ENCODE data around the gene SLC4A1. TPM values are rescaled to one million over a fixed set of nuclear protein-coding genes. Genes with fewer than 3 reads are reported as not detected.
A peak's percentile ranks its signal among the peaks of the same experiment; 100 is the strongest.

Gene SLC4A1
- total RNA-seq (ENCODE audit: unreplicated experiment) = not detected
- long read RNA-seq = 0 reads

- H3K9me3 Mint-ChIP-seq (ENCODE audit: unreplicated experiment) = peaks cover 9% of the 10 kb centered on the region
- no peaks in the 10 kb centered on the region for H3K36me3 Mint-ChIP-seq (ENCODE audit: unreplicated experiment)
- TF ChIP-seq, protein P1, sequence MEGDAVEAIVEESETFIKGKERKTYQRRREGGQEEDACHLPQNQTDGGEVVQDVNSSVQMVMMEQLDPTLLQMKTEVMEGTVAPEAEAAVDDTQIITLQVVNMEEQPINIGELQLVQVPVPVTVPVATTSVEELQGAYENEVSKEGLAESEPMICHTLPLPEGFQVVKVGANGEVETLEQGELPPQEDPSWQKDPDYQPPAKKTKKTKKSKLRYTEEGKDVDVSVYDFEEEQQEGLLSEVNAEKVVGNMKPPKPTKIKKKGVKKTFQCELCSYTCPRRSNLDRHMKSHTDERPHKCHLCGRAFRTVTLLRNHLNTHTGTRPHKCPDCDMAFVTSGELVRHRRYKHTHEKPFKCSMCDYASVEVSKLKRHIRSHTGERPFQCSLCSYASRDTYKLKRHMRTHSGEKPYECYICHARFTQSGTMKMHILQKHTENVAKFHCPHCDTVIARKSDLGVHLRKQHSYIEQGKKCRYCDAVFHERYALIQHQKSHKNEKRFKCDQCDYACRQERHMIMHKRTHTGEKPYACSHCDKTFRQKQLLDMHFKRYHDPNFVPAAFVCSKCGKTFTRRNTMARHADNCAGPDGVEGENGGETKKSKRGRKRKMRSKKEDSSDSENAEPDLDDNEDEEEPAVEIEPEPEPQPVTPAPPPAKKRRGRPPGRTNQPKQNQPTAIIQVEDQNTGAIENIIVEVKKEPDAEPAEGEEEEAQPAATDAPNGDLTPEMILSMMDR (IDR thresholded peaks at IDR 0.05; ENCODE audit: partially characterized antibody, unreplicated experiment) = no peak
- peaks cover 6% of the 10 kb centered on the region for H3K27me3 Mint-ChIP-seq (ENCODE audit: unreplicated experiment)
- DNase-seq = no peak
- H3K4me3 Mint-ChIP-seq (ENCODE audit: unreplicated experiment) = no peak within 1 kb of the TSS
- no peak within 1 kb of the TSS for H3K27ac Mint-ChIP-seq (ENCODE audit: unreplicated experiment)
- peaks cover 17% of the 10 kb centered on the region for H3K4me1 Mint-ChIP-seq (ENCODE audit: low read depth, unreplicated experiment)
These were observed at the start of gene SLC4A1 for GRCh38 chr17:44267818-44268490. Gene SLC4A1 (minus strand): TSS chr17:44268135. CDS start chr17:44262866, 5,269 bp downstream.

DNA sequence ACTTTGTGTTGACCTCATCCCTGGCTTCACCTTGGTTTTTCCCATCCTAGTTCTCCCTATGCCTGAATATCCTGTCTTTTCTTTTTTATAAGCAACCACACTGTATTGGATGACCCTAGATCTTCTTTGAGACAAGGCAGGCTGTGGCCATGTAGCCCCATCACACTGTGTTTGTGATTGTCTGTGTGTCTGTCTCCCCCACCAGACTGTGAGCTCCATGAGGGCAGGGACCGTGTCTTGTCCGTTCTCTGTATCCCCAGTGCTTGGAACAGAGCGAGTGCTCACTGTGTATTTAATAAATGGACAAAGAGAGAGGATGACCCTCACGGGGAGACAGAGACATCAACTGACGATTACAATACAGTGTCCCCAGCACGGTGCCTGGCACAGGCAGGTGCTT, 49.6 kb upstream of the SLC4A1 start:
- Mint-ChIP-seq H3K27me3 (ENCODE audit: unreplicated experiment) (peaks cover 12% of the 10 kb centered on the region), H3K36me3 (ENCODE audit: unreplicated experiment) (peaks cover 17% of the 10 kb centered on the region), H3K9me3 (ENCODE audit: unreplicated experiment) (peaks cover 21% of the 10 kb centered on the region), H3K4me3 (ENCODE audit: unreplicated experiment) (peak overlapping the region; percentile 35), H3K4me1 (ENCODE audit: low read depth, unreplicated experiment) (peaks cover 14% of the 10 kb centered on the region), H3K27ac (ENCODE audit: unreplicated experiment) (peak overlapping the region; percentile 62)
- no peak for DNase-seq
- TF ChIP-seq, protein P1 (IDR thresholded peaks at IDR 0.05; ENCODE audit: partially characterized antibody, unreplicated experiment) = no peak

DNA sequence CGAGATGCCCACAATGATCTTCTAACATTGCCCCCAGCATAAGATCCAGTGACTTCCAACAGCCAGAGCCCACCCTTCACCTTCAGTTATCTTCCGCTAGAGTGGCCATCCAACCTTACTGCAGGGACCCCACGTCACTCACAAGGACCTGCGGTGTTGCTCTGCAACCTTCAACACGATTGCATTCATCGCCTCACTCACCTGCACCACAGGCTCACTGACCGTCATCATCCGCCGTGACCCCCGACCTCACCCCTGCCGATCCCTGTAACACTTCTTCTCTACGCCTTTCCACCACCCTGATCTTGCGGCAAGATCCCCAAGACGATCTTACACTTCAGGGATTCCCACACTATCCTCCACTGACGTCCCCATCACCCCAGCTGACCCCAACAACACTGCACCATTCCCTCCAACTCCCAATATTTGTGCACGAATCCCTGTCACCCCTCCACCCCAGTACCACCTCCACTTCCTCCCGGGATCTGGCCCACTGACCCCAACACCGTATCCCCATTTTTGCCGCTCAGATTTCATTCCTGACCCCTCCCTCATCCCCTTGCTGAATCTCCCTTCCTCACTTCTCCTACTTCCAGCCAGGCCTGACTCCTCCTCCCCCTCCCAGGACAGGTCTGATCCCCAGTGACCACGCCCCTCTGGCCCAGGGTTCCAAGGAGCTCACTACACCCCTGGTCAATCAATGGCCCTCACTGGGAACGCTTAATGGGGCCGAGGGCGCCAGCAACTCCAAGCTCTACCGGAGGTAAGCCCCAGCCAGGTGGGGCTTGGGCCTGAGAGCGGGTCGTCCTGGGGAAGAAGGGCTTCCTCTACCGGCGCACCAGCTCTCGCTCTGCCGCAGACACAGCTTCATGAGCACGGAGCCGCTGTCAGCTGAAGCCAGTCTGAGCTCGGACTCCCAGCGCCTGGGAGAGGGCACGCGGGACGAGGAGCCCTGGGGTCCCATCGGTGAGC, 48.1 kb upstream of the SLC4A1 start:
- Mint-ChIP-seq H3K4me1 (ENCODE audit: low read depth, unreplicated experiment) (peaks cover 25% of the 10 kb centered on the region), H3K36me3 (ENCODE audit: unreplicated experiment) (peaks cover 17% of the 10 kb centered on the region), H3K27ac (ENCODE audit: unreplicated experiment) (peak overlapping the region; percentile 72), H3K9me3 (ENCODE audit: unreplicated experiment) (peaks cover 20% of the 10 kb centered on the region), H3K4me3 (ENCODE audit: unreplicated experiment) (peak overlapping the region; percentile 81), H3K27me3 (ENCODE audit: unreplicated experiment) (peaks cover 11% of the 10 kb centered on the region)
- TF ChIP-seq, protein P1 (IDR thresholded peaks at IDR 0.05; ENCODE audit: partially characterized antibody, unreplicated experiment) = no peak
- peak; percentile 52 for DNase-seq

GRCh38 chr17:44314869-44315661, 47.1 kb upstream of the SLC4A1 start:
- peak; percentile 65 for DNase-seq
- Mint-ChIP-seq H3K27me3 (ENCODE audit: unreplicated experiment) (peaks cover 13% of the 10 kb centered on the region), H3K4me3 (ENCODE audit: unreplicated experiment) (peak overlapping the region; percentile 81), H3K36me3 (ENCODE audit: unreplicated experiment) (peaks cover 17% of the 10 kb centered on the region), H3K27ac (ENCODE audit: unreplicated experiment) (peak overlapping the region; percentile 72), H3K9me3 (ENCODE audit: unreplicated experiment) (peaks cover 21% of the 10 kb centered on the region), H3K4me1 (ENCODE audit: low read depth, unreplicated experiment) (peaks cover 31% of the 10 kb centered on the region)
- TF ChIP-seq, protein P1 (IDR thresholded peaks at IDR 0.05; ENCODE audit: partially characterized antibody, unreplicated experiment) = no peak
